Measurements from ENCODE around the gene CD80. TPM values are rescaled to one million over a fixed set of nuclear protein-coding genes. Genes with fewer than 3 reads are reported as not detected.

The CD80 gene
- total and polyA plus RNA-seq, 9 of the 15 experiments (the other 6 are each of a cell fraction or from before 2014, with no cell fraction given): 3.0 to 8.2 (median 5.7) TPM

DNA sequence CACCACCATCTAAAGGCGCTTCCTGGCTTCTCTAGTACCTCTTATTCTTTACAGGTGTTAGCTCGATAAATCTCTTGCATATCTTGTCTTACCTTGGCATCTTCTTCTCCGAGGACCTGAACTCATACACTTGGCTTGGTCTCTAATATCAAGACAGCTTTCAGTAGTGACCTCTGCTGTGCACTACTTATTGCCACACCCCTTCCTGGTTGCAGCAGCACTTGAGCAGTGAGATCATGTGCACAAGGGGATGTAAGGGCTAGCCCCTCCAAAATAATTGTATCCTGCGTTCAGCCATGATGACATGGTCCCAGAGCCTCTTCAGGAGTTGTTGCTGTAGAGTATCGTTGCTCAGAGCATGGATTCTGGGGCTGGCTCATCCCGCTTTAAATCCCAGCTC, 37.0 kb upstream of the CD80 start:
- Histone ChIP-seq H3K9me1 (ENCODE audit: control insufficient read depth, insufficient read depth, low read length) (no peaks in the 10 kb centered on the region), H4K20me1 (replicated peaks; ENCODE audit: control insufficient read depth, insufficient read depth, low read length) (no peaks in the 10 kb centered on the region), H2AFZ (ENCODE audit: low read depth, low read length) (peak overlapping the region; percentile 53), H3K27ac (ENCODE audit: extremely low read depth, low read depth, low read length) (no peak overlapping the region), H3K9me3 (replicated peaks; ENCODE audit: control insufficient read depth, insufficient read depth, low read depth, low read length) (no peaks in the 10 kb centered on the region; the same call in 1 of the 2 replicates), H3K4me3 (no peak overlapping the region), H3K4me1 (replicated peaks in 1 of 2; ENCODE audit: control insufficient read depth in 2 of 2, insufficient read depth in 2 of 2, low read length in 2 of 2) (peaks cover 4 to 5% of the 10 kb centered on the region in 2 experiments), H3K4me2 (ENCODE audit: insufficient read depth, low read length) (no peak overlapping the region), H3K36me3 (ENCODE audit: control insufficient read depth, insufficient read depth, low read length) (no peaks in the 10 kb centered on the region), H3K79me2 (ENCODE audit: control insufficient read depth, insufficient read depth, low read length) (no peaks in the 10 kb centered on the region), H3K9ac (ENCODE audit: insufficient read depth in 1 of 2, low read depth in 2 of 2, low read length in 2 of 2) (no peak overlapping the region), H3K27me3 (ENCODE audit: control insufficient read depth in 2 of 2, insufficient read depth in 2 of 2, low read length in 2 of 2) (no peaks in the 10 kb centered on the region)
- in situ Hi-C loops (cut with MboI) (no loop called here), intact Hi-C loops (cut with micrococcal nuclease) (no loop called here)
- POLR2A ChIA-PET: interaction anchor here (0.5 to 0.6 kb wide), 2 partner anchors 183 to 854 kb away, joined by 3 read pairs; partner anchors contain the start of gene FSTL1
- WGBS (ENCODE audit: insufficient coverage, low coverage, missing lambda C conversion rate): 47% methylated on average over 6 of the region's 6 CpGs
- no peak for DNase-seq (ENCODE audit: extremely low read depth in 1 of 4, low spot score in 3 of 4)
- no peak for FAIRE-seq
- TF ChIP-seq NR2C2 (CRISPR knock-in tag; IDR thresholded peaks at IDR 0.05) (no peak), NR2C2 (tag; IDR thresholded peaks at IDR 0.05) (peak; percentile 57; the same call in 1 of the 2 replicates), KLF13 (tag; IDR thresholded peaks at IDR 0.05; ENCODE audit: borderline replicate concordance, low read depth) (0 out of 2 replicates have a peak, but pooled peaks have one; percentile 11), SRSF7 (optimal IDR thresholded peaks at IDR 0.05; ENCODE audit: low read depth, low read length) (no peak)
- no TSS peak for BruUV-seq (replicated peaks)
- CTCF ChIA-PET (ENCODE audit: low intra/inter-chr PET ratio): no interaction called here
- peak; percentile 38; the same call in 1 of the 3 replicates for ATAC-seq

DNA sequence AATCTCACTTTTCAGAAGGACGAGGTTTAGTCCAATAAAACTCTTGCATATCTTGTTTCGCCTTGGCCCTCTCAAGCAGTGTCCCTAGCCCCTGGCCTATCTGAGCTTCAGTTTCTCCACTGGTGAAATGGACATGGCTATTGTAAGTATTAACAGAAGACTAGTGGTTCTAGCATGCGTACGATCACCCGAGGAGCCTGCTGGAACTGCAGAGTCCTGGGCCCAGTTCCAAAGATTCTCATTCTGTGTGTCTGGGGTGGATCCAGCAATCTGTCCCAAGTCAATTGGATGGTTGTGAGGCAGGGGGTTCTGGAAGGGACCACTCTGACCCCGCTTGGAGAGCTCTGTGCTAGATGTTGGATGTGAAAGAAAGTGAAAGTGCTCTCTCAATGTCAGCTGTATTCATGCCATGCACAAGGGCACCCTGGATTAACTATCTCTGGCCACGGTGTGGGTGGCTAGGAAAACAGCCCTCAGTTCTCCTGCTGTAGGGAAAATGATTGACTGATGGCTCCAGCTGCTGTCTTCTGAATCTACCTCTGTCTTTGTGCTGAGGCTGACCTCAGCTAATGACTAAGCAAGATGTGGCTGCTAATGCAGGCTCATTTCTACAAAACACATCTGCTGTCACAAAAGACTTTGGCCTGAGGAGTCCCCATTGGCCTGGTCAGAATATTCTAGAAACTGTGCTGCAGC, 36.4 kb upstream of the CD80 start:
- 55% methylated on average over 7 of the region's 7 CpGs for WGBS (ENCODE audit: insufficient coverage, low coverage, missing lambda C conversion rate)
- H3K36me3 ChIP-seq (ENCODE audit: control insufficient read depth, insufficient read depth, low read length): no peaks in the 10 kb centered on the region
- no peak overlapping the region for H3K4me2 ChIP-seq (ENCODE audit: insufficient read depth, low read length)
- H3K79me2 ChIP-seq (ENCODE audit: control insufficient read depth, insufficient read depth, low read length): no peaks in the 10 kb centered on the region
- in situ Hi-C loops (cut with MboI): no loop called here
- H4K20me1 ChIP-seq (replicated peaks; ENCODE audit: control insufficient read depth, insufficient read depth, low read length): no peaks in the 10 kb centered on the region
- peak; percentile 54 for FAIRE-seq
- H2AFZ ChIP-seq (ENCODE audit: low read depth, low read length): peak overlapping the region; percentile 53; the same call in 1 of the 2 replicates
- H3K9me3 ChIP-seq (replicated peaks; ENCODE audit: control insufficient read depth, insufficient read depth, low read depth, low read length): no peaks in the 10 kb centered on the region; the same call in 1 of the 2 replicates
- no peaks in the 10 kb centered on the region for H3K27me3 ChIP-seq (ENCODE audit: control insufficient read depth in 2 of 2, insufficient read depth in 2 of 2, low read length in 2 of 2)
- H3K9me1 ChIP-seq (ENCODE audit: control insufficient read depth, insufficient read depth, low read length): no peaks in the 10 kb centered on the region
- peak; percentile 55 for ATAC-seq
- H3K27ac ChIP-seq (ENCODE audit: extremely low read depth, low read depth, low read length): no peak overlapping the region
- DNase-seq (ENCODE audit: extremely low read depth in 1 of 4, low spot score in 3 of 4): peak in 2 of 4 experiments; percentile 12 to 38
- H3K4me1 ChIP-seq (replicated peaks in 1 of 2; ENCODE audit: control insufficient read depth in 2 of 2, insufficient read depth in 2 of 2, low read length in 2 of 2): peaks cover 3 to 5% of the 10 kb centered on the region in 2 experiments
- intact Hi-C loops (cut with micrococcal nuclease): no loop called here
- POLR2A ChIA-PET: interaction anchor here (0.6 kb wide), 2 partner anchors 66 to 855 kb away, joined by 3 read pairs; partner anchors contain the start of gene FSTL1
- no peak overlapping the region for H3K9ac ChIP-seq (ENCODE audit: insufficient read depth in 1 of 2, low read depth in 2 of 2, low read length in 2 of 2)
- CTCF ChIA-PET (ENCODE audit: low intra/inter-chr PET ratio): no interaction called here
- no TSS peak for BruUV-seq (replicated peaks)
- H3K4me3 ChIP-seq: no peak overlapping the region
- TF ChIP-seq SETDB1 (IDR thresholded peaks at IDR 0.05; ENCODE audit: low read length) (no peak), MAFF (IDR thresholded peaks at IDR 0.05; ENCODE audit: low read length) (peak; percentile 15; the same call in 1 of the 2 replicates), JUND (IDR thresholded peaks at IDR 0.05; ENCODE audit: borderline replicate concordance, low read depth, low read length) (peak; percentile 46; the same call in 1 of the 2 replicates), JUND (tag; IDR thresholded peaks at IDR 0.05; ENCODE audit: borderline replicate concordance, low read depth, low read length) (peak; percentile 20; the same call in 1 of the 3 replicates), NFE2 (IDR thresholded peaks at IDR 0.05; ENCODE audit: low read depth) (peak; percentile 81)
- TF ChIP-seq, protein P1, sequence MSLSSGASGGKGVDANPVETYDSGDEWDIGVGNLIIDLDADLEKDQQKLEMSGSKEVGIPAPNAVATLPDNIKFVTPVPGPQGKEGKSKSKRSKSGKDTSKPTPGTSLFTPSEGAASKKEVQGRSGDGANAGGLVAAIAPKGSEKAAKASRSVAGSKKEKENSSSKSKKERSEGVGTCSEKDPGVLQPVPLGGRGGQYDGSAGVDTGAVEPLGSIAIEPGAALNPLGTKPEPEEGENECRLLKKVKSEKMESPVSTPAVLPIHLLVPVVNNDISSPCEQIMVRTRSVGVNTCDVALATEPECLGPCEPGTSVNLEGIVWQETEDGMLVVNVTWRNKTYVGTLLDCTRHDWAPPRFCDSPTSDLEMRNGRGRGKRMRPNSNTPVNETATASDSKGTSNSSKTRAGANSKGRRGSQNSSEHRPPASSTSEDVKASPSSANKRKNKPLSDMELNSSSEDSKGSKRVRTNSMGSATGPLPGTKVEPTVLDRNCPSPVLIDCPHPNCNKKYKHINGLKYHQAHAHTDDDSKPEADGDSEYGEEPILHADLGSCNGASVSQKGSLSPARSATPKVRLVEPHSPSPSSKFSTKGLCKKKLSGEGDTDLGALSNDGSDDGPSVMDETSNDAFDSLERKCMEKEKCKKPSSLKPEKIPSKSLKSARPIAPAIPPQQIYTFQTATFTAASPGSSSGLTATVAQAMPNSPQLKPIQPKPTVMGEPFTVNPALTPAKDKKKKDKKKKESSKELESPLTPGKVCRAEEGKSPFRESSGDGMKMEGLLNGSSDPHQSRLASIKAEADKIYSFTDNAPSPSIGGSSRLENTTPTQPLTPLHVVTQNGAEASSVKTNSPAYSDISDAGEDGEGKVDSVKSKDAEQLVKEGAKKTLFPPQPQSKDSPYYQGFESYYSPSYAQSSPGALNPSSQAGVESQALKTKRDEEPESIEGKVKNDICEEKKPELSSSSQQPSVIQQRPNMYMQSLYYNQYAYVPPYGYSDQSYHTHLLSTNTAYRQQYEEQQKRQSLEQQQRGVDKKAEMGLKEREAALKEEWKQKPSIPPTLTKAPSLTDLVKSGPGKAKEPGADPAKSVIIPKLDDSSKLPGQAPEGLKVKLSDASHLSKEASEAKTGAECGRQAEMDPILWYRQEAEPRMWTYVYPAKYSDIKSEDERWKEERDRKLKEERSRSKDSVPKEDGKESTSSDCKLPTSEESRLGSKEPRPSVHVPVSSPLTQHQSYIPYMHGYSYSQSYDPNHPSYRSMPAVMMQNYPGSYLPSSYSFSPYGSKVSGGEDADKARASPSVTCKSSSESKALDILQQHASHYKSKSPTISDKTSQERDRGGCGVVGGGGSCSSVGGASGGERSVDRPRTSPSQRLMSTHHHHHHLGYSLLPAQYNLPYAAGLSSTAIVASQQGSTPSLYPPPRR (CRISPR knock-in tag; IDR thresholded peaks at IDR 0.05; ENCODE audit: borderline replicate concordance): no peak

Data from K562 (cell line).